ENCODE data around the gene PCDHB13. TPM values are rescaled to one million over a fixed set of nuclear protein-coding genes. Genes with fewer than 3 reads are reported as not detected.
A peak's percentile ranks its signal among the peaks of the same experiment; 100 is the strongest.
"Not testable (repeated sequence)": the region's sequence is repeated elsewhere in the genome, so short reads cannot be mapped to it uniquely, and the experiment has no call there.

The PCDHB13 gene
- total RNA-seq, 1 experiment from 2014 or later = 1.7 TPM

DNA sequence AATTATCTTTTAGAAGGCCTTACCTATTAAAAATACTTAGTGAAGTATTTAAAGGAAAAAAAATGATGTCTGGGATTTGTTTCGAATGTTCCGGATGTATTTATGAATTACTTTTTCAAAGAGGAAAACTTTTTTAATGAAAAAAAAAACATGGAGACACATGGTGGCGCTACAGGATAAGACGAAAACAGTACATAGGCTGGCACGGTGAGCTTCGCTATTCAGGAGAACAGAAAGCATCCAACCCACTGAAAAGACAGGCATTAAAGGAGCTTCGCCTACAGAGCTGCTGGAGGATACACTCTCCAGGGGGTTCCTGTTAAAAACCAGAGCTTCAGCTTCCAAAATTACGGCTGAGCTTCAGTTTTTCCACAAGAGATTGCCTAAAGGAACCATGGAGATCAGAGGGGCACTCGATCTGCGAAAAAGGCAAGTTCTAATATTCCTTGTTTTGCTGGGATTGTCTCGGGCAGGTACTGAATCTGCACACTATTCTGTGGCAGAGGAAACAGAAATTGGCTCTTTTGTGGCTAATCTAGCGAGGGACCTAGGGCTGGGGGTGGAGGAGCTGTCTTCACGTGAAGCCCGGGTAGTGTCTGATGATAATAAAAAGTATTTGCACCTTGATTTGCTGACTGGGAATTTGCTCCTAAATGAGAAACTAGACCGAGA lies 9.5 kb downstream of the PCDHB13 start, which contains the start of gene PCDHB14:
Gene PCDHB14 (plus strand): TSS at position 232 of the 672 bp plus-strand sequence. CDS start 163 bp downstream, at position 395.
- peak in 1 of 2 experiments; percentile 74 for DNase-seq (ENCODE audit: low read depth in 1 of 2, low spot score in 2 of 2)
- H3K27me3 ChIP-seq (replicated peaks) = no peaks in the 10 kb centered on the region
- peaks cover 2% of the 10 kb centered on the region; the same call in 1 of the 2 replicates for H3K9me3 ChIP-seq (replicated peaks)

DNA sequence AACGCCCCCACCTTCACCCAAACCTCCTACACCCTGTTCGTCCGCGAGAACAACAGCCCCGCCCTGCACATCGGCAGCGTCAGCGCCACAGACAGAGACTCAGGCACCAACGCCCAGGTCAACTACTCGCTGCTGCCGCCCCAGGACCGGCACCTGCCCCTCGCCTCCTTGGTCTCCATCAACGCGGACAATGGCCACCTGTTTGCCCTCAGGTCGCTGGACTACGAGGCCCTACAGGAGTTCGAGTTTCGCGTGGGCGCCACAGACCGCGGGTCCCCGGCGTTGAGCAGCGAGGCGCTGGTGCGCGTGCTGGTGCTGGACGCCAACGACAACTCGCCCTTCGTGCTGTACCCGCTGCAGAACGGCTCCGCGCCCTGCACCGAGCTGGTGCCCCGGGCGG lies 11.1 kb downstream of the PCDHB13 start:
- not testable (repeated sequence) for H3K27me3 ChIP-seq (replicated peaks); H3K36me3 ChIP-seq; DNase-seq (ENCODE audit: low read depth in 1 of 2, low spot score in 2 of 2); H3K9me3 ChIP-seq (replicated peaks); H3K4me1 ChIP-seq (replicated peaks); H3K4me3 ChIP-seq; H3K27ac ChIP-seq

More for the DNA sequence above, 9.5 kb downstream of the PCDHB13 start, which contains the start of gene PCDHB14:
- Histone ChIP-seq H3K4me1 (replicated peaks) (no peaks in the 10 kb centered on the region), H3K27ac (no peak within 1 kb of the TSS), H3K36me3 (no peaks in the 10 kb centered on the region), H3K4me3 (peak within 1 kb of the TSS; percentile 43)

DNA sequence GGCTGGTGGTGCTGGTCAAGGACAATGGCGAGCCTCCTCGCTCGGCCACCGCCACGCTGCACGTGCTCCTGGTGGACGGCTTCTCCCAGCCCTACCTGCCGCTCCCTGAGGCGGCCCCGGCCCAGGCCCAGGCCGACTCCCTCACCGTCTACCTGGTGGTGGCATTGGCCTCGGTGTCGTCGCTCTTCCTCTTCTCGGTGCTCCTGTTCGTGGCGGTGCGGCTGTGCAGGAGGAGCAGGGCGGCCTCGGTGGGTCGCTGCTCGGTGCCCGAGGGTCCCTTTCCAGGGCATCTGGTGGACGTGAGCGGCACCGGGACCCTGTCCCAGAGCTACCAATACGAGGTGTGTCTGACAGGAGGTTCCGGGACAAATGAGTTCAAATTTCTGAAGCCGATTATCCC lies 11.7 kb downstream of the PCDHB13 start:
- H3K27me3 ChIP-seq (replicated peaks); DNase-seq (ENCODE audit: low read depth in 1 of 2, low spot score in 2 of 2); H3K4me1 ChIP-seq (replicated peaks); H3K9me3 ChIP-seq (replicated peaks); H3K36me3 ChIP-seq; H3K27ac ChIP-seq; H3K4me3 ChIP-seq: not testable (repeated sequence)

DNA sequence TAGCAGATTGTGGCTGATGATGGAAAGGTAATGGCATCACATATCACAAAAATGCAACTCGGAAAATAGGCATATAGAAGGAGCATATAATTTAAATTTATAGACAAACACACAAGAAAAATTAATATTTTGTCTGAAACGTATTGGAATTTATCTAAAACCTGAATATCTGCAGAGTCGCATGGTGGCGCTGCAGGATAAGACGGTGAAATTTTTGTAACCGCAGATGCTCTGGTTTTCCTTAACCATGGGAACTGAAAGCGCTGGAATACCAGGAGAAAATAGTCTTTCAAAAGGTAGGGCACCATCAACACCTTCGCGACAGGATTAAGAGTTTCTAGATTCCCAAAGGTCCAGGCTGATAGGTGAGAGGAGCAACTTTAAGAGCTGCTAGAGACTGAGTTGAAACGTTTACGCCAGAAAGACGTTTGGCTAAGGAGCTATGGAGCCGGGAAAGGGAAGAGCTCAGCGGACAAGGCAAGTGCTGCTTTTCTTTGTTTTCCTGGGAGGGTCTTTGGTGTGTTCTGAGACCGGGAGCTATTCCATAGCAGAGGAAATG lies 20.5 kb downstream of the PCDHB13 start:
- Histone ChIP-seq H3K27ac (no peak overlapping the region), H3K36me3 (no peaks in the 10 kb centered on the region), H3K4me1 (replicated peaks) (no peaks in the 10 kb centered on the region), H3K9me3 (replicated peaks) (peaks cover 18% of the 10 kb centered on the region), H3K27me3 (replicated peaks) (no peaks in the 10 kb centered on the region), H3K4me3 (no peak overlapping the region)
- no peak for DNase-seq (ENCODE audit: low read depth in 1 of 2, low spot score in 2 of 2)

DNA sequence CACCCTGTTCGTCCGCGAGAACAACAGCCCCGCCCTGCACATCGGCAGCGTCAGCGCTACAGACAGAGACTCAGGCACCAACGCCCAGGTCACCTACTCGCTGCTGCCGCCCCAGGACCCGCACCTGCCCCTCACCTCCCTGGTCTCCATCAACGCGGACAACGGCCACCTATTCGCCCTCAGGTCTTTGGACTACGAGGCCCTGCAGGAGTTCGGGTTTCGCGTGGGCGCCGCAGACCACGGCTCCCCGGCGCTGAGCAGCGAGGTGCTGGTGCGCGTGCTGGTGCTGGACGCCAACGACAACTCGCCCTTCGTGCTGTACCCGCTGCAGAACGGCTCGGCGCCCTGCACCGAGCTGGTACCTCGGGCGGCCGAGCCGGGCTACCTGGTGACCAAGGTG lies 22.2 kb downstream of the PCDHB13 start:
- H3K4me1 ChIP-seq (replicated peaks); H3K27ac ChIP-seq; H3K27me3 ChIP-seq (replicated peaks): not testable (repeated sequence)

DNA sequence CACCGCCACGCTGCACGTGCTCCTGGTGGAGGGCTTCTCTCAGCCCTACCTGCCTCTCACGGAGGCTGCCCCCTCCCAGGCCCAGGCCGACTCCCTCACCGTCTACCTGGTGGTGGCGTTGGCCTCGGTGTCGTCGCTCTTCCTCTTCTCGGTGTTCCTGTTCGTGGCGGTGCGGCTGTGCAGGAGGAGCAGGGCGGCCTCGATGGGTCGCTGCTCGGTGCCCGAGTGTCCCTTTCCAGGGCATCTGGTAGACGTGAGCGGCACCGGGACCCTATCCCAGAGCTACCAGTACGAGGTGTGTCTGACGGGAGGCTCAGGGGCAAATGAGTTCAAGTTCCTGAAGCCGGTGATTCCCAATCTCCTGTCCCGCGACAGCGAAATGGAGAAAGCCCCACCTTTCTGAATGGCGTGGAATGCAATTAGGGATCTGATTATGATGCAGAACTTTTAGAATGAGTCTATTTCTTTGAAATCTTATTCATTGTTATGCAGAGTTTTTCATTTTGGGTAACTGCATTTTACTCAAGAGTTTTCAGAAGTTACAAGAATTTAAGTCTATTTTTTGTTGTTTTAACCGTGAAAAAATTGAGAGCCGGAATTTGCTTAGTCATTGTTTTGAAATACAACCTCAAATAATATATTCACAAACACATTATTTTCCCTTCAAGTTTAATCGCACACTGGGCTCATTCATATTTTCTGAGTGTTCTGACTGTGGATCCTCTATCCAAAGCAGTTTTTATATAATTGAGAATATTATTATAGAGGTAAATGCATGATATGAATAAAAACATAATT lies 23.0 kb downstream of the PCDHB13 start:
- Histone ChIP-seq H3K27me3 (replicated peaks) (no peaks in the 10 kb centered on the region), H3K4me1 (replicated peaks) (no peaks in the 10 kb centered on the region), H3K36me3 (no peaks in the 10 kb centered on the region), H3K4me3 (no peak overlapping the region), H3K9me3 (replicated peaks) (peaks cover 29% of the 10 kb centered on the region), H3K27ac (no peak overlapping the region)
- DNase-seq (ENCODE audit: low read depth in 1 of 2, low spot score in 2 of 2) = no peak

More for the DNA sequence above, 22.2 kb downstream of the PCDHB13 start:
- H3K4me3 ChIP-seq; H3K36me3 ChIP-seq; DNase-seq (ENCODE audit: low read depth in 1 of 2, low spot score in 2 of 2): not testable (repeated sequence)
- peaks cover 26% of the 10 kb centered on the region for H3K9me3 ChIP-seq (replicated peaks)

DNA sequence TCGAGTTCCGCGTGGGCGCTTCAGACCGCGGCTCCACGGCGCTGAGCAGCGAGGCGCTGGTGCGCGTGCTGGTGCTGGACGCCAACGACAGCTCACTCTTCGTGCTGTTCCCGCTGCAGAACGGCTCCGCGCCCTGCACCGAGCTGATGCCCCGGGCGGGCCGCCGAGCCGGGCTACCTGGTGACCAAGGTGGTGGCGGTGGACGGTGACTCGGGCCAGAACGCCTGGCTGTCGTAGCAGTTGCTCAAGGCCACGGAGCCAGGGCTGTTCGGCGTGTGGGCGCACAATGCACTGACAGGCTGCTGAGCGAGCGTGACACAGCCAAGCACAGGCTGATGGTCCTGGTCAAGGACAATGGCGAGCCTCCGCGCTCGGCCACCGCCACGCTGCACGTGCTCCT lies 27.8 kb downstream of the PCDHB13 start:
- no peaks in the 10 kb centered on the region for H3K4me1 ChIP-seq (replicated peaks)
- no peaks in the 10 kb centered on the region for H3K27me3 ChIP-seq (replicated peaks)
- no peak overlapping the region for H3K27ac ChIP-seq
- H3K9me3 ChIP-seq (replicated peaks) = peaks cover 22% of the 10 kb centered on the region
- H3K36me3 ChIP-seq = no peaks in the 10 kb centered on the region
- no peak overlapping the region for H3K4me3 ChIP-seq
- no peak for DNase-seq (ENCODE audit: low read depth in 1 of 2, low spot score in 2 of 2)

DNA sequence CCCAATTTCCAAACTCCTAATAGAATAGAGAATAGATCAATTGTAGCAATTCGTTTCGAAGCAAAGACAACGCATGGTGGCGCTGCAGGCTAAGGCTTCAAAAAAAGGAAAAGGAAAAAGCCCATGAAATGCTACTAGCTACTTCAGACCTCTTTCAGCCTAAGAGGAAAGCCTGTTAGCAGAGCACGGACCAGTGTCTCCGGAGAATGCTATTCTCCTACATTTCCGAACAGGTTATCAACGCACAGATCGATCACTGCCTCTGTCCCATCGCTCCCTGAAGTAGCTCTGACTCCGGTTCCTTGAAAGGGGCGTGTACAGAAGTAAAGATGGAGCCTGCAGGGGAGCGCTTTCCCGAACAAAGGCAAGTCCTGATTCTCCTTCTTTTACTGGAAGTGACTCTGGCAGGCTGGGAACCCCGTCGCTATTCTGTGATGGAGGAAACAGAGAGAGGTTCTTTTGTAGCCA lies 31.6 kb downstream of the PCDHB13 start, which contains the start of gene PCDHB15:
Gene PCDHB15 (plus strand): TSS at position 146 of the 468 bp plus-strand sequence. CDS start 184 bp downstream, at position 330.
- Histone ChIP-seq H3K27me3 (replicated peaks) (no peaks in the 10 kb centered on the region), H3K4me3 (no peak within 1 kb of the TSS), H3K9me3 (replicated peaks) (peaks cover 19% of the 10 kb centered on the region), H3K36me3 (no peaks in the 10 kb centered on the region), H3K4me1 (replicated peaks) (no peaks in the 10 kb centered on the region), H3K27ac (no peak within 1 kb of the TSS)
- peak in 1 of 2 experiments; percentile 11 for DNase-seq (ENCODE audit: low read depth in 1 of 2, low spot score in 2 of 2)

DNA sequence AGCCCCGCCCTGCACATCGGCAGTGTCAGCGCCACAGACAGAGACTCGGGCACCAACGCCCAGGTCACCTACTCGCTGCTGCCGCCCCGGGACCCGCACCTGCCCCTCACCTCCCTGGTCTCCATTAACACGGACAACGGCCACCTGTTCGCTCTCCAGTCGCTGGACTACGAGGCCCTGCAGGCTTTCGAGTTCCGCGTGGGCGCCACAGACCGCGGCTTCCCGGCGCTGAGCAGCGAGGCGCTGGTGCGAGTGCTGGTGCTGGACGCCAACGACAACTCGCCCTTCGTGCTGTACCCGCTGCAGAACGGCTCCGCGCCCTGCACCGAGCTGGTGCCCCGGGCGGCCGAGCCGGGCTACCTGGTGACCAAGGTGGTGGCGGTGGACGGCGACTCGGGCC lies 33.3 kb downstream of the PCDHB13 start:
- H3K9me3 ChIP-seq (replicated peaks) = peaks cover 19% of the 10 kb centered on the region
- not testable (repeated sequence) for H3K27ac ChIP-seq; H3K4me1 ChIP-seq (replicated peaks); H3K4me3 ChIP-seq; H3K36me3 ChIP-seq; H3K27me3 ChIP-seq (replicated peaks); DNase-seq (ENCODE audit: low read depth in 1 of 2, low spot score in 2 of 2)

DNA sequence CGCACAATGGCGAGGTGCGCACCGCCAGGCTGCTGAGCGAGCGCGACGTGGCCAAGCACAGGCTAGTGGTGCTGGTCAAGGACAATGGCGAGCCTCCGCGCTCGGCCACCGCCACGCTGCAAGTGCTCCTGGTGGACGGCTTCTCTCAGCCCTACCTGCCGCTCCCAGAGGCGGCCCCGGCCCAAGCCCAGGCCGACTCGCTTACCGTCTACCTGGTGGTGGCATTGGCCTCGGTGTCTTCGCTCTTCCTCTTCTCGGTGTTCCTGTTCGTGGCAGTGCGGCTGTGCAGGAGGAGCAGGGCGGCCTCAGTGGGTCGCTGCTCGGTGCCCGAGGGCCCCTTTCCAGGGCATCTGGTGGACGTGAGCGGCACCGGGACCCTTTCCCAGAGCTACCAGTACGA lies 33.7 kb downstream of the PCDHB13 start:
- not testable (repeated sequence) for H3K27me3 ChIP-seq (replicated peaks); H3K4me3 ChIP-seq; H3K36me3 ChIP-seq; H3K27ac ChIP-seq; H3K4me1 ChIP-seq (replicated peaks); DNase-seq (ENCODE audit: low read depth in 1 of 2, low spot score in 2 of 2)
- peaks cover 21% of the 10 kb centered on the region for H3K9me3 ChIP-seq (replicated peaks)

DNA sequence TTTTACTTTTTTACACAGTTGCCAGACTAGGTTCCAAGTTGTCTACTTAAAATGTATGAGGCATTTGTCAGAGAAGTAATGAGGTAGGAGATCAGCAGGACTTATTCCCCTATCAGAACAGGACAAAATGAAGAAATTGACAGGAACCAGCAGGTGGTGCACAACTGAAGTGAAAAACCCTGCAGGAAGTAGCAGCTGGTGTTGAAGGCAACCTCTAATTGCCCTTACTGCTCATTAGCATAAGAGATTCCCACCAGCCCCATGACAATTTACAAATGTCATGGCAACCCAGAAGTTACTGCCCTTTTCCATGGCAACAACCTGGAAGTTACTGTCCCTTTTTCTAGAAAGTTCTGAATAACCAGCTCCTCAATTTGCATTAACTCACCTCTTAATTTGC lies 36.9 kb downstream of the PCDHB13 start:
- DNase-seq (ENCODE audit: low read depth in 1 of 2, low spot score in 2 of 2) = no peak
- H3K36me3 ChIP-seq = no peaks in the 10 kb centered on the region
- H3K4me3 ChIP-seq = no peak overlapping the region
- peaks cover 32% of the 10 kb centered on the region for H3K9me3 ChIP-seq (replicated peaks)
- H3K4me1 ChIP-seq (replicated peaks) = no peaks in the 10 kb centered on the region
- no peak overlapping the region for H3K27ac ChIP-seq
- no peaks in the 10 kb centered on the region for H3K27me3 ChIP-seq (replicated peaks)

DNA sequence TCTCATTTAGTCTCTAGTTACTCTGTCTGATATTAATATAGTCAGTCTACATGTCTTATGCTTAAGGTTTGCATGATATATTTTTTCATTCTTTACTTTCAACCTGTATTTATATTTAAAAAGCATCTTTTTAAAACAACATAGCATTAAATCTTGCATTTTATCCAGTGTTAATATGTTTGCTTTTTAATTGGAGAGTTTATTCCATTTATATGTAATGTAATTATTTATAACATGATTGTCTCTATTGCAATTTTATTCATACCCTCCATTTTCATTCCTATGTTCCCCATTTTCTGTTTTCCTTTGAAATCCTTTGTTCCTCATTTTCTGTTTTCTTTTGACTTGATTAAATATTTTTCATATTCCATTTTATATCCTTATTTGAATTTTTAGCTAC lies 44.7 kb downstream of the PCDHB13 start:
- H3K36me3 ChIP-seq = no peaks in the 10 kb centered on the region
- no peaks in the 10 kb centered on the region for H3K27me3 ChIP-seq (replicated peaks)
- H3K27ac ChIP-seq = no peak overlapping the region
- peaks cover 57% of the 10 kb centered on the region for H3K9me3 ChIP-seq (replicated peaks)
- no peak for DNase-seq (ENCODE audit: low read depth in 1 of 2, low spot score in 2 of 2)
- H3K4me1 ChIP-seq (replicated peaks) = no peaks in the 10 kb centered on the region
- no peak overlapping the region for H3K4me3 ChIP-seq

DNA sequence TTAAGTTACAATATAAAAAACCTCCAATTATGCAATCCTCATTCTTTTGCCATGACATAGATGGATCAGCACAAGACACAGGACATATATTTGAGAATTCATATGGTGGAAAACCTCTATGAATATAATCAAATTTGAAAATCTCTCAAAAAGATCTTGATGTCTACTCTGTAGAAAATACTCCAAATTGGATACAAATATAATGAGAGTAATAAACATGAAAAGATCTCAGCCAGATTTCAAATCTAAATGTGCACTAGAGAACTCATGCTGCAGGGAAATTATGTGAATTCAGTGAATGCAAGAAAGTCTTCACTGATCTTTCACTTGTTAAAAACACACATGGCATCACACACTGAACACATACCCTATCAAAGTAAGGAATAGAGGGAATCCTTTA lies 45.2 kb downstream of the PCDHB13 start:
- no peak overlapping the region for H3K4me3 ChIP-seq
- peaks cover 58% of the 10 kb centered on the region for H3K9me3 ChIP-seq (replicated peaks)
- no peaks in the 10 kb centered on the region for H3K27me3 ChIP-seq (replicated peaks)
- no peaks in the 10 kb centered on the region for H3K4me1 ChIP-seq (replicated peaks)
- DNase-seq (ENCODE audit: low read depth in 1 of 2, low spot score in 2 of 2) = no peak
- H3K27ac ChIP-seq = no peak overlapping the region
- H3K36me3 ChIP-seq = no peaks in the 10 kb centered on the region

Data from SJSA1 (cell line).